ENCODE measurements around the gene OPA1.

GRCh38 chr3:193620057-193620456 is 27.0 kb downstream of the OPA1 start:
- no peak for TF ChIP-seq SPI1 (IDR thresholded peaks at IDR 0.05; ENCODE audit: low read depth, low read length)
- TF ChIP-seq POLR2A (IDR thresholded peaks at IDR 0.05; ENCODE audit: low read depth, low read length): no peak

Data from GM12891 (cell line).